Body of pancreas (tissue), 4 donors: ENCODE measurements around the gene HDAC7.

ENCODE experiments used
- POLR2A ChIP-seq, 3 donors: fragments of 450-650 bp; IDR thresholded peaks; one replicate each; pipeline ENCODE4 v1.6.1; 2016; ENCODE audit warnings: antibody characterized with exemption in 3 of 3, mild to moderate bottlenecking in 2 of 3
- TF ChIP-seq, protein P1 (sequence below), 7 experiments: fragments of 450-650 bp in 4 of 7; fragments of 200-600 bp in 3 of 7; sonication (generic) in 3 of 7; IDR thresholded peaks; one replicate each; pipeline ENCODE4 v1.5.1; 2016 to 2019; ENCODE audit warnings: antibody characterized with exemption in 7 of 7

DNA sequence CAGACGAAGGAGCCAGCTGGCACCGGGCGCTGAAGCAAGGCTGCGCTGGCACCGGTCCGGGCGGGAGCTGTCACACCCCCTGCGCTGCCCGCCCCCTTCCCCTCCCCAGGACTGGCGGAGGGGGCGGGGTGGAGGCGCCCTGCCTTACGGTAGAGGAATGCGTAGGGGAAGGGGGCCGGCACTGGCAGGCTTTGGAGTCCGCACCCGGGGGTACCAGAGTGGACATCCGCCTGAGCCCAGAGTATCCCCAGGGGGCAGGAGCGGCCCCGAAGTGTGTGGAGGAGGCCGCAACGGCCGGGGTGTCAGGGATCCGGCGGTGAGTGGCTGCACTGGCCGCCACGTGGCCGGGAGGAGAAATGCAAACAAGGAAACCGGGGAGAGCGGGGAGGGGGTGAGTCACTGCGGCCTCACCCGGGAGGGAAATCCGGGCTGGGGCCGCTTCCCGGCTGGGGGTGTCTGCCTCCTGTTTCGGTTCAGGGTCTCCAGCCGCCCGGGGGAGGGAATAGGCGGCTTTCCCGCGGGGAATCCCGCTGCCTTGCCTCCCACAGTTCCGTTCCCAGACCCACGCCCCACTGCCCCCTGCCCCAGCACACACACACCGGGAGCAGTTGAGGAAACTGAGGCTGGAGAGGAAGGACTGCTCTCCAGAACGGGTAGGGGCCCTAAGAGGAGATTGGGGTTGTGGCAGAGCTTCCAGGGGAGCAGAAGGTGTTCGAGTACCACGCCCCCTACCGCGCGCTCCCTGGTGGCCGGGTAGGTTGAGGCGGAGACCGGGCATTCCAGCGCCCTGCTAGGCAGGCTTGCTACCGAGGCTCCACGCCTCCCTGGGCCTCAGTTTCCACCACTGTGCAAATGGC, 60.6 kb downstream of the HDAC7 start, which contains the start of gene RAPGEF3:
- TF ChIP-seq, protein P1, sequence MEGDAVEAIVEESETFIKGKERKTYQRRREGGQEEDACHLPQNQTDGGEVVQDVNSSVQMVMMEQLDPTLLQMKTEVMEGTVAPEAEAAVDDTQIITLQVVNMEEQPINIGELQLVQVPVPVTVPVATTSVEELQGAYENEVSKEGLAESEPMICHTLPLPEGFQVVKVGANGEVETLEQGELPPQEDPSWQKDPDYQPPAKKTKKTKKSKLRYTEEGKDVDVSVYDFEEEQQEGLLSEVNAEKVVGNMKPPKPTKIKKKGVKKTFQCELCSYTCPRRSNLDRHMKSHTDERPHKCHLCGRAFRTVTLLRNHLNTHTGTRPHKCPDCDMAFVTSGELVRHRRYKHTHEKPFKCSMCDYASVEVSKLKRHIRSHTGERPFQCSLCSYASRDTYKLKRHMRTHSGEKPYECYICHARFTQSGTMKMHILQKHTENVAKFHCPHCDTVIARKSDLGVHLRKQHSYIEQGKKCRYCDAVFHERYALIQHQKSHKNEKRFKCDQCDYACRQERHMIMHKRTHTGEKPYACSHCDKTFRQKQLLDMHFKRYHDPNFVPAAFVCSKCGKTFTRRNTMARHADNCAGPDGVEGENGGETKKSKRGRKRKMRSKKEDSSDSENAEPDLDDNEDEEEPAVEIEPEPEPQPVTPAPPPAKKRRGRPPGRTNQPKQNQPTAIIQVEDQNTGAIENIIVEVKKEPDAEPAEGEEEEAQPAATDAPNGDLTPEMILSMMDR (IDR thresholded peaks at IDR 0.05) = peak; percentile 16 to 64 (median 53)
- TF ChIP-seq POLR2A (IDR thresholded peaks at IDR 0.05) = peak; percentile 40 to 74 (median 57)
